HEK293 (cell line): ENCODE measurements around the gene ADK.
"Not testable (repeated sequence)": the region's sequence is repeated elsewhere in the genome, so short reads cannot be mapped to it uniquely, and the experiment has no call there.

Source experiments
- CTCF ChIA-PET: fragments of 350-600 bp; formaldehyde crosslinking; extraction: SDS; loops from one replicate; lab custom pipeline; 2021; ENCODE audit warnings: antibody characterized with exemption; lab: Yijun Ruan, JAX
- POLR2A ChIA-PET: fragments of 300-600 bp; formaldehyde crosslinking; extraction: SDS; loops from one replicate; lab custom pipeline; 2020; ENCODE audit warnings: antibody characterized with exemption, inconsistent platforms; lab: Yijun Ruan, JAX
- H3K27ac ChIP-seq: fragments of 200-500 bp; sonication (Bioruptor generic); 2 replicates; pipeline ENCODE4 v1.5.1; 2014; ENCODE audit warnings: low read depth, low read length, control low read depth, inconsistent platforms; ENCODE audit errors: extremely low read depth
- H3K36me3 ChIP-seq, 2 experiments: fragments of 200-500 bp in 1 of 2; sonication (Bioruptor generic) in 1 of 2; 1 replicate in 1 of 2; 2 replicates in 1 of 2; pipeline ENCODE4 v1.5.1; 2014 to 2017; ENCODE audit warnings: inconsistent platforms in 2 of 2, low read length in 2 of 2; ENCODE audit not compliant: control insufficient read depth in 2 of 2, insufficient read depth in 1 of 2
- H3K4me1 ChIP-seq: fragments of 200-500 bp; sonication (Bioruptor generic); 2 replicates; pipeline ENCODE4 v1.5.1; 2014; ENCODE audit warnings: mild to moderate bottlenecking, low read length, inconsistent platforms; ENCODE audit not compliant: control insufficient read depth, insufficient read depth
- H3K4me3 ChIP-seq: 2 replicates; pipeline ENCODE4 v1.5.1; 2011; ENCODE audit warnings: low read depth, mild to moderate bottlenecking, control low read depth, low read length, moderate library complexity
- H3K9me3 ChIP-seq: fragments of 200-500 bp; sonication (Bioruptor generic); 2 replicates; pipeline ENCODE4 v1.5.1; 2014; ENCODE audit warnings: low read depth, low read length, inconsistent platforms; ENCODE audit not compliant: control insufficient read depth, insufficient read depth
- GLI2 ChIP-seq: fragments of 450-650 bp; formaldehyde crosslinking; IDR thresholded peaks from 2 replicates; pipeline ENCODE4; 2017; ENCODE audit warnings: missing biosample characterization, missing genetic modification characterization, low read depth, borderline replicate concordance
- KLF10 ChIP-seq: fragments of 450-650 bp; IDR thresholded peaks from 2 replicates; pipeline ENCODE4 v1.5.1; 2018; ENCODE audit warnings: missing biosample characterization, mild to moderate bottlenecking, missing genetic modification characterization
- MEIS1 ChIP-seq: sonication (generic); formaldehyde crosslinking; IDR thresholded peaks from 2 replicates; pipeline ENCODE4 v1.8.1; 2022; ENCODE audit warnings: missing genetic modification reagents, mild to moderate bottlenecking, borderline replicate concordance
- MYNN ChIP-seq: fragments of 450-650 bp; formaldehyde crosslinking; IDR thresholded peaks from 2 replicates; pipeline ENCODE4 v1.5.1; 2016; ENCODE audit warnings: missing biosample characterization, missing genetic modification characterization, borderline replicate concordance
- ZBTB8A ChIP-seq: fragments of 450-650 bp; formaldehyde crosslinking; IDR thresholded peaks from 2 replicates; pipeline ENCODE4 v1.5.1; 2016; ENCODE audit warnings: missing biosample characterization, missing genetic modification characterization
- ZIC2 ChIP-seq: fragments of 450-650 bp; formaldehyde crosslinking; IDR thresholded peaks from 2 replicates; pipeline ENCODE4 v1.5.1; 2016; ENCODE audit warnings: missing biosample characterization, missing genetic modification characterization
- ZNF133 ChIP-seq: fragments of 450-650 bp; formaldehyde crosslinking; IDR thresholded peaks from 2 replicates; pipeline ENCODE4 v1.5.1; 2016; ENCODE audit warnings: missing biosample characterization, missing genetic modification characterization
- ZNF138 ChIP-seq: fragments of 450-650 bp; formaldehyde crosslinking; IDR thresholded peaks from 2 replicates; pipeline ENCODE4 v1.5.1; 2016; ENCODE audit warnings: missing biosample characterization, missing genetic modification characterization, borderline replicate concordance
- ZNF521 ChIP-seq: fragments of 450-650 bp; formaldehyde crosslinking; IDR thresholded peaks from 2 replicates; pipeline ENCODE4 v1.5.1; 2017; ENCODE audit warnings: missing biosample characterization, mild to moderate bottlenecking, missing genetic modification characterization
- ZNF791 ChIP-seq: fragments of 450-650 bp; formaldehyde crosslinking; IDR thresholded peaks from 2 replicates; pipeline ENCODE4 v1.5.1; 2016; ENCODE audit warnings: missing biosample characterization, missing genetic modification characterization
- TF ChIP-seq, protein P1 (sequence below): fragments of 450-650 bp; formaldehyde crosslinking; IDR thresholded peaks from 2 replicates; pipeline ENCODE4 v1.5.1; 2016; ENCODE audit warnings: missing biosample characterization, missing genetic modification characterization
- TF ChIP-seq, protein P2 (sequence below): fragments of 450-650 bp; formaldehyde crosslinking; IDR thresholded peaks from 2 replicates; pipeline ENCODE4 v1.5.1; 2016; ENCODE audit warnings: missing biosample characterization, missing genetic modification characterization
- TF ChIP-seq, protein P3 (sequence below): fragments of 450-650 bp; formaldehyde crosslinking; IDR thresholded peaks from 2 replicates; pipeline ENCODE4 v1.5.0; 2017; ENCODE audit warnings: missing biosample characterization, missing genetic modification characterization, borderline replicate concordance
- TF ChIP-seq, protein P4 (sequence below): fragments of 450-650 bp; formaldehyde crosslinking; IDR thresholded peaks from 2 replicates; pipeline ENCODE4 v1.5.1; 2016; ENCODE audit warnings: missing biosample characterization, missing genetic modification characterization, low read depth
- TF ChIP-seq, protein P5 (sequence below): fragments of 450-650 bp; formaldehyde crosslinking; IDR thresholded peaks from 2 replicates; pipeline ENCODE4 v1.5.1; 2016; ENCODE audit warnings: missing biosample characterization, missing genetic modification characterization

Gene ADK

DNA sequence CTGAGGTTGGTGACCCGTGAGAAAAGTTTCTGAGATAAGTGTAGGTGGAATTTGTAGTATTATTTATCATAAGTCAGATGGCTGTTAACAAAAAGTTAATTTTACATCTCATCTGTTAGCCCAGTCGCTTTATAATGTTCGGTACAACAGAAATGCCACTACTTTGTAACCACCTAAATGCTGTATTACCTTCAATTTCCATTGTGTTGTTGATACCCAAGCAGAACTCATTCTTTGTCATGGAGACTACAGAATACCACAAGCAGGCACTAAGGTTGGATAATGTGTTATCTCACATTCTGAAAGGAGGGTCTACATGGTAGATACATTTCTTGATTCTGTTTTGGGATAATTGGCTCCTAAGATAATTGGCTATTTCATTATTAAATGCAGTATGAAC, 425.6 kb downstream of the ADK start:
- Histone ChIP-seq H3K9me3 (no peaks in the 10 kb centered on the region), H3K27ac (no peak overlapping the region), H3K36me3 (no peaks in the 10 kb centered on the region), H3K4me1 (no peaks in the 10 kb centered on the region), H3K4me3 (no peak overlapping the region)
- ChIA-PET CTCF (no interaction called here), POLR2A (no interaction called here)
- TF ChIP-seq ZIC2 = no peak
- TF ChIP-seq ZNF133 (tag by site-specific recombination) = 0 out of 2 replicates have a peak, but pooled peaks have one; percentile 24

DNA sequence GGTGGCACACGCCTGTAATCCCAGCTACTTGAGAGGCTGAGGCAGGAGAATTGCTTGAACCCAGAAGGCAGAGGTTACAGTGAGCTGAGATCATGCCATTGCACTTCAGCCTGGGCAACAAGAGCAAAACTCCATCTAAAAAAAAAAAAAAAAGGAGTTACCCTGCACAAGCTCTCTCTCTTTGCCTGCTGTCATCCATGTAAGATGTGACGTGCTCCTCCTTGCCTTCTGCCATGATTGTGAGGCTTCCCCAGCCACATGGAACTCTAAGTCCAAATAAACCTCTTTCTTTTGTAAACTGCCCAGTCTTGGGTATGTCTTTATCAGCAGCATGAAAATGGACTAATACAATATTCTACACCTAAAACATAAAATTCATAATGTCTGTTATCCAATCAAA, 429.4 kb downstream of the ADK start:
- POLR2A ChIA-PET, H3K9me3 ChIP-seq, H3K4me1 ChIP-seq, H3K36me3 ChIP-seq, H3K4me3 ChIP-seq, H3K27ac ChIP-seq: not testable (repeated sequence)
- CTCF ChIA-PET = interaction anchor here (1.2 kb wide), 1 partner anchor 10 kb away, joined by 3 read pairs; no protein-coding TSS in a partner anchor

DNA sequence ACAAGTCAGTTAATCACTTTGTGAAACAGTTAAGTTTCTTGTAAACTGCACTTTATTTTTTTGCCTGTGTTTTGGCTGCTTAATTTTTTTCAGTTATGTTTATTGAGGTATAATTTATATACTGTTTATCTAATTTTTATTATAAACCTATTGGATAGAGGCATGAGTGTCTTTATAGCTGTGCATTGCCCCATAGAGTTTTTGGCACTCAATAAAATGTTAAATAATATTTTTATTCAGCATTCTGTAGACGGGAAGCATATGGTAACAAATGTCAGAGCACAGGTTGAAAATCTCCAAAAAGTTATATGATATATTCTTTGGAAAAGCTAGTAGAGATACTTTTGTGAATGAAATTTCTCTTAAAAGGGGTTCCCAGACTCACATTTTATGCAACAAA, 431.5 kb downstream of the ADK start:
- Histone ChIP-seq H3K36me3 (no peaks in the 10 kb centered on the region), H3K9me3 (no peaks in the 10 kb centered on the region)
- POLR2A ChIA-PET = no interaction called here

More for the DNA sequence above, 431.5 kb downstream of the ADK start:
- Histone ChIP-seq H3K4me1 (peaks cover 10% of the 10 kb centered on the region; the same call in 1 of the 2 replicates), H3K27ac (no peak overlapping the region), H3K4me3 (no peak overlapping the region)
- CTCF ChIA-PET = interaction anchor here (0.7 kb wide), 1 partner anchor 211 kb away, joined by 3 read pairs; no protein-coding TSS in a partner anchor
- TF ChIP-seq, protein P1, sequence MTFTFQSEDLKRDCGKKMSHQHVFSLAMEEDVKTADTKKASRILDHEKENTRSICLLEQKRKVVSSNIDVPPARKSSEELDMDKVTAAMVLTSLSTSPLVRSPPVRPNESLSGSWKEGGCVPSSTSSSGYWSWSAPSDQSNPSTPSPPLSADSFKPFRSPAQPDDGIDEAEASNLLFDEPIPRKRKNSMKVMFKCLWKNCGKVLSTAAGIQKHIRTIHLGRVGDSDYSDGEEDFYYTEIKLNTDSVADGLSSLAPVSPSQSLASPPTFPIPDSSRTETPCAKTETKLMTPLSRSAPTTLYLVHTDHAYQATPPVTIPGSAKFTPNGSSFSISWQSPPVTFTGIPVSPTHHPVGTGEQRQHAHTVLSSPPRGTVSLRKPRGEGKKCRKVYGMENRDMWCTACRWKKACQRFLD (tag by site-specific recombination) = no peak
- TF ChIP-seq, protein P2, sequence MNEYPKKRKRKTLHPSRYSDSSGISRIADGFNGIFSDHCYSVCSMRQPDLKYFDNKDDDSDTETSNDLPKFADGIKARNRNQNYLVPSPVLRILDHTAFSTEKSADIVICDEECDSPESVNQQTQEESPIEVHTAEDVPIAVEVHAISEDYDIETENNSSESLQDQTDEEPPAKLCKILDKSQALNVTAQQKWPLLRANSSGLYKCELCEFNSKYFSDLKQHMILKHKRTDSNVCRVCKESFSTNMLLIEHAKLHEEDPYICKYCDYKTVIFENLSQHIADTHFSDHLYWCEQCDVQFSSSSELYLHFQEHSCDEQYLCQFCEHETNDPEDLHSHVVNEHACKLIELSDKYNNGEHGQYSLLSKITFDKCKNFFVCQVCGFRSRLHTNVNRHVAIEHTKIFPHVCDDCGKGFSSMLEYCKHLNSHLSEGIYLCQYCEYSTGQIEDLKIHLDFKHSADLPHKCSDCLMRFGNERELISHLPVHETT = no peak
- no peak for TF ChIP-seq KLF10 (tag by site-specific recombination)
- TF ChIP-seq, protein P3, sequence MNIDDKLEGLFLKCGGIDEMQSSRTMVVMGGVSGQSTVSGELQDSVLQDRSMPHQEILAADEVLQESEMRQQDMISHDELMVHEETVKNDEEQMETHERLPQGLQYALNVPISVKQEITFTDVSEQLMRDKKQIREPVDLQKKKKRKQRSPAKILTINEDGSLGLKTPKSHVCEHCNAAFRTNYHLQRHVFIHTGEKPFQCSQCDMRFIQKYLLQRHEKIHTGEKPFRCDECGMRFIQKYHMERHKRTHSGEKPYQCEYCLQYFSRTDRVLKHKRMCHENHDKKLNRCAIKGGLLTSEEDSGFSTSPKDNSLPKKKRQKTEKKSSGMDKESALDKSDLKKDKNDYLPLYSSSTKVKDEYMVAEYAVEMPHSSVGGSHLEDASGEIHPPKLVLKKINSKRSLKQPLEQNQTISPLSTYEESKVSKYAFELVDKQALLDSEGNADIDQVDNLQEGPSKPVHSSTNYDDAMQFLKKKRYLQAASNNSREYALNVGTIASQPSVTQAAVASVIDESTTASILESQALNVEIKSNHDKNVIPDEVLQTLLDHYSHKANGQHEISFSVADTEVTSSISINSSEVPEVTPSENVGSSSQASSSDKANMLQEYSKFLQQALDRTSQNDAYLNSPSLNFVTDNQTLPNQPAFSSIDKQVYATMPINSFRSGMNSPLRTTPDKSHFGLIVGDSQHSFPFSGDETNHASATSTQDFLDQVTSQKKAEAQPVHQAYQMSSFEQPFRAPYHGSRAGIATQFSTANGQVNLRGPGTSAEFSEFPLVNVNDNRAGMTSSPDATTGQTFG (tag by site-specific recombination) = no peak
- TF ChIP-seq, protein P4, sequence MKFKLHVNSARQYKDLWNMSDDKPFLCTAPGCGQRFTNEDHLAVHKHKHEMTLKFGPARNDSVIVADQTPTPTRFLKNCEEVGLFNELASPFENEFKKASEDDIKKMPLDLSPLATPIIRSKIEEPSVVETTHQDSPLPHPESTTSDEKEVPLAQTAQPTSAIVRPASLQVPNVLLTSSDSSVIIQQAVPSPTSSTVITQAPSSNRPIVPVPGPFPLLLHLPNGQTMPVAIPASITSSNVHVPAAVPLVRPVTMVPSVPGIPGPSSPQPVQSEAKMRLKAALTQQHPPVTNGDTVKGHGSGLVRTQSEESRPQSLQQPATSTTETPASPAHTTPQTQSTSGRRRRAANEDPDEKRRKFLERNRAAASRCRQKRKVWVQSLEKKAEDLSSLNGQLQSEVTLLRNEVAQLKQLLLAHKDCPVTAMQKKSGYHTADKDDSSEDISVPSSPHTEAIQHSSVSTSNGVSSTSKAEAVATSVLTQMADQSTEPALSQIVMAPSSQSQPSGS = no peak
- no peak for TF ChIP-seq MEIS1 (CRISPR knock-in tag)
- TF ChIP-seq ZNF791 (tag by site-specific recombination) = no peak
- TF ChIP-seq, protein P5, sequence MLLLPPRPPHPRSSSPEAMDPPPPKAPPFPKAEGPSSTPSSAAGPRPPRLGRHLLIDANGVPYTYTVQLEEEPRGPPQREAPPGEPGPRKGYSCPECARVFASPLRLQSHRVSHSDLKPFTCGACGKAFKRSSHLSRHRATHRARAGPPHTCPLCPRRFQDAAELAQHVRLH = no peak
- TF ChIP-seq GLI2 (tag by site-specific recombination) = no peak
- TF ChIP-seq MYNN (tag by site-specific recombination) = no peak
- no peak for TF ChIP-seq ZBTB8A (tag by site-specific recombination)
- TF ChIP-seq ZNF138 = no peak
- TF ChIP-seq ZNF521 (tag by site-specific recombination) = no peak
- TF ChIP-seq, all 188 proteins: peak for 0
